K562 (cell line): Measurements from ENCODE around the gene BEST2. TPM values are rescaled to one million over a fixed set of nuclear protein-coding genes. Genes with fewer than 3 reads are reported as not detected.
A peak's percentile ranks its signal among the peaks of the same experiment; 100 is the strongest.

Source experiments
- AFF4 ChIP-seq: sonication (generic); formaldehyde crosslinking; IDR thresholded peaks from 2 replicates; pipeline ENCODE4 v1.8.0; 2023; ENCODE audit warnings: mild to moderate bottlenecking, missing genetic modification reagents
- BCLAF1 ChIP-seq, 2 experiments: fragments of 450-650 bp in 1 of 2; IDR thresholded peaks; 2 replicates each; pipeline ENCODE4 v1.6.1; 2011 to 2017; ENCODE audit warnings: low read depth in 2 of 2, antibody characterized with exemption in 1 of 2, borderline replicate concordance in 1 of 2, low read length in 1 of 2, mild to moderate bottlenecking in 1 of 2, mixed read lengths in 1 of 2; ENCODE audit not compliant: control insufficient read depth in 1 of 2
- CBFA2T2 ChIP-seq: fragments of 450-650 bp; conservative IDR thresholded peaks from 2 replicates; pipeline ENCODE4 v1.6.1; 2017; ENCODE audit warnings: mild to moderate bottlenecking
- HIVEP1 ChIP-seq: fragments of 250-450 bp; sonication (Bioruptor Pico); IDR thresholded peaks from 2 replicates; pipeline ENCODE4 v1.4.0; 2020; ENCODE audit warnings: mild to moderate bottlenecking
- HMG20B ChIP-seq: fragments of 250-450 bp; sonication (Bioruptor Pico); IDR thresholded peaks from 2 replicates; pipeline ENCODE4 v1.5.0; 2021; ENCODE audit warnings: mild to moderate bottlenecking
- KLF1 ChIP-seq: fragments of 450-650 bp; IDR thresholded peaks from 2 replicates; pipeline ENCODE4 v1.6.1; 2016; ENCODE audit warnings: missing genetic modification characterization, missing compliant biosample characterization
- NCOA4 ChIP-seq: fragments of 450-650 bp; IDR thresholded peaks from 2 replicates; pipeline ENCODE4 v1.6.1; 2018; ENCODE audit warnings: mild to moderate bottlenecking; ENCODE audit not compliant: partially characterized antibody
- RBM14 ChIP-seq: fragments of 200-400 bp; formaldehyde crosslinking; IDR thresholded peaks from 2 replicates; pipeline ENCODE4 v1.6.1; 2018; ENCODE audit warnings: low read depth, mild to moderate bottlenecking, low read length, moderate library complexity, borderline replicate concordance; ENCODE audit not compliant: insufficient read depth
- TCFL5 ChIP-seq: fragments of 250-450 bp; sonication (Bioruptor Pico); conservative IDR thresholded peaks from 2 replicates; pipeline ENCODE4 v1.6.1; 2021; ENCODE audit warnings: mild to moderate bottlenecking, moderate library complexity, matching md5 sums
- ZBTB11 ChIP-seq, 3 experiments: fragments of 200-800 bp in 1 of 3; fragments of 250-450 bp in 1 of 3; fragments of 450-650 bp in 1 of 3; sonication (Bioruptor Pico) in 1 of 3; sonication (Bioruptor generic) in 1 of 3; formaldehyde crosslinking in 1 of 3; IDR thresholded peaks; 2 replicates each; pipeline versions ENCODE4 v1.6.1 to v1.8.0; 2016 to 2022; ENCODE audit warnings: mild to moderate bottlenecking in 2 of 3, missing genetic modification characterization in 2 of 3, missing compliant biosample characterization in 1 of 3, moderate library complexity in 1 of 3
- ZNF583 ChIP-seq: fragments of 250-450 bp; sonication (Bioruptor Pico); IDR thresholded peaks from 2 replicates; pipeline ENCODE4 v1.4.0; 2020
- ZNF830 ChIP-seq: fragments of 250-450 bp; sonication (Bioruptor Pico); IDR thresholded peaks from 2 replicates; pipeline ENCODE4 v1.5.0; 2021; ENCODE audit warnings: mild to moderate bottlenecking
- polyA plus RNA-seq, 8 experiments: library from polyadenylated mRNA; depleted of rRNA in 4 of 8; stranded (reverse) in 5 of 8; unstranded in 3 of 8; fragments of >200 nt; fragmentation: Nextera tagmentation in 2 of 8; fragmentation: Illumina TruSeq in 1 of 8; extraction: Ambion mirVana in 2 of 8; extraction: Trizol in 1 of 8; gene quantifications; 2 replicates each; pipeline versions ENCODE4 v1.2.1 to v1.2.3, GENCODE V29; 2011 to 2014; ENCODE audit warnings: inconsistent platforms in 1 of 8, missing spikeins in 1 of 8
- total RNA-seq, 7 experiments: library from RNA; depleted of rRNA in 6 of 7; stranded (reverse); fragments of >200 nt in 6 of 7; fragmentation: Illumina TruSeq in 2 of 7; extraction: Trizol in 2 of 7; gene quantifications; 2 replicates each; pipeline versions ENCODE4 v1.2.1 to v1.2.3, GENCODE V29; 2011 to 2021; ENCODE audit warnings: low replicate concordance in 1 of 7
- TF ChIP-seq, protein P1 (sequence below): IDR thresholded peaks from 2 replicates; pipeline ENCODE4 v1.6.1; 2011; ENCODE audit warnings: borderline replicate concordance, low read depth, mild to moderate bottlenecking, moderate library complexity, low read length; ENCODE audit not compliant: insufficient read depth, poor library complexity, severe bottlenecking

Gene BEST2
- total and polyA plus RNA-seq, 9 of the 15 experiments (the other 6 are each of a cell fraction or from before 2014, with no cell fraction given), result not detected

DNA sequence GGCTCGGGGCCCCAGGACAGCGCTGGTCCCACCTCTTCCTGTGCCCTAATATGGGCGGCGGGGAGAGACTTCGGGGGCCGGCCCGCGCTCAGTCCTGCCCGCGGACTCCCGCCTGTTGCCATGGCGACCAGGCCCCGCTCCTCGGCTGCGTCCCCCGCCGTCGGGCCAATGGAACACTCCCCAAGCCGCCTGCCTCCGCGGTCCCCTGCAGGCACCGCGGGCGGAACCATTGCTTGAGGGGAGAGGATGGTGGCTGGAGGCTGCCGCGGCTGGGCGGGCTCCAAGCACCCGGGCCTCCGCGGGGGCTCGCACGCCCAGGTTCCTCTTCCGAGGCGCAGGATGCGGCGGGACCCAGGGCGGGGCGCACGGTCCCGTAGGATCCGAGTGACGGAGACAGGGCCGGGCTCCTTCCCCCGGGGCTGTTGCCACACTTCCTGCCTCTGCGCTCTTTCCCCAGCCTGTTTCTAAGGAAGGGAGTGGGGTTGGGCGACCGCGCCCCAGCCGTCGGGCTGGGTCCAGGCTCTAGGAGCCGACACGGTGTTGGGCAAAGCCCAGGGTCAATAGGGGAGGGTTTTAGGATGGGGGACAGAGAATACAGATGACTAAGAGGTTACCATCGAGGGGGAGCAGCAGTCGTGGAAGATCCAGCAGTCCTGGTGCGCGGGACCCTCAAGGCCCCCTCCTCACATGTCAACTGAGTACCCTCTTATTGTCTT is 38.5 kb downstream of the BEST2 start (continued):
- TF ChIP-seq BCLAF1 (IDR thresholded peaks at IDR 0.05; ENCODE audit: borderline replicate concordance in 1 of 2, control insufficient read depth in 1 of 2, low read depth in 2 of 2, low read length in 1 of 2), result peak in 1 of 2 experiments; percentile 91; a peak in 2 of 4 replicates
- no peak for TF ChIP-seq HMG20B
- TF ChIP-seq TCFL5 (CRISPR knock-in tag), result no peak
- TF ChIP-seq RBM14, result no peak
- TF ChIP-seq ZNF830, result no peak
- no peak for TF ChIP-seq HIVEP1 (CRISPR knock-in tag)
- TF ChIP-seq NCOA4, result no peak
- no peak for TF ChIP-seq ZNF583 (CRISPR knock-in tag)
- peak; percentile 86; the same call in 1 of the 2 replicates for TF ChIP-seq AFF4 (CRISPR knock-in tag)
- TF ChIP-seq ZBTB11 (CRISPR knock-in tag; IDR thresholded peaks at IDR 0.05), result peak in 2 of 3 experiments; percentile 46 to 93; a peak in 3 of 6 replicates
- TF ChIP-seq CBFA2T2, result no peak
- no peak for TF ChIP-seq KLF1 (tag)
- TF ChIP-seq, protein P1, sequence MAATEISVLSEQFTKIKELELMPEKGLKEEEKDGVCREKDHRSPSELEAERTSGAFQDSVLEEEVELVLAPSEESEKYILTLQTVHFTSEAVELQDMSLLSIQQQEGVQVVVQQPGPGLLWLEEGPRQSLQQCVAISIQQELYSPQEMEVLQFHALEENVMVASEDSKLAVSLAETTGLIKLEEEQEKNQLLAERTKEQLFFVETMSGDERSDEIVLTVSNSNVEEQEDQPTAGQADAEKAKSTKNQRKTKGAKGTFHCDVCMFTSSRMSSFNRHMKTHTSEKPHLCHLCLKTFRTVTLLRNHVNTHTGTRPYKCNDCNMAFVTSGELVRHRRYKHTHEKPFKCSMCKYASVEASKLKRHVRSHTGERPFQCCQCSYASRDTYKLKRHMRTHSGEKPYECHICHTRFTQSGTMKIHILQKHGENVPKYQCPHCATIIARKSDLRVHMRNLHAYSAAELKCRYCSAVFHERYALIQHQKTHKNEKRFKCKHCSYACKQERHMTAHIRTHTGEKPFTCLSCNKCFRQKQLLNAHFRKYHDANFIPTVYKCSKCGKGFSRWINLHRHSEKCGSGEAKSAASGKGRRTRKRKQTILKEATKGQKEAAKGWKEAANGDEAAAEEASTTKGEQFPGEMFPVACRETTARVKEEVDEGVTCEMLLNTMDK, result no peak
